IPS DF 19.7 (cell line): ENCODE measurements around the gene ATXN7L1.
"Not testable (repeated sequence)": the region's sequence is repeated elsewhere in the genome, so short reads cannot be mapped to it uniquely, and the experiment has no call there.

ENCODE experiments used
- DNase-seq: peaks from one replicate; pipeline ENCODE4 v3.0.0-alpha.2; 2013; ENCODE audit warnings: low read depth, low spot score

Gene ATXN7L1

DNA sequence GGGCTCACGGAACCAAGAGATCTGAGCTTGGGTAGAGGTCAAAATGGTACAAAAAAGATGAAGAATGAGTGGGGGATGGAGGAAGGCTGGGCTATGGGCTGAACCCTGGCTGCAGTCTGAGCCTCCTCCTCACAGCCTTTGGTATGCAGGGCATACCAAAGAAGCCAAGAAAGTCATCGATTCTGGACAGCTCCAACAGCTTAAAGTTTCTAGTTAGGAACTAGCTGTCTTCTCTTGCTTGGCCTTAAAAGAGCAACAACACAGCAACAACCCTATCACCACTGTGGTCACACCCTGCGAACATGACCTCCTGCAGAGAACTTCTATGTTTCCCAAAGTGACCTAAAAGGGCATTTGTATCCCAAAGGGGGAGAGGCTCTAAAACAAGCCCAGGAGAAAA lies 169.0 kb downstream of the ATXN7L1 start:
- no peak for DNase-seq

DNA sequence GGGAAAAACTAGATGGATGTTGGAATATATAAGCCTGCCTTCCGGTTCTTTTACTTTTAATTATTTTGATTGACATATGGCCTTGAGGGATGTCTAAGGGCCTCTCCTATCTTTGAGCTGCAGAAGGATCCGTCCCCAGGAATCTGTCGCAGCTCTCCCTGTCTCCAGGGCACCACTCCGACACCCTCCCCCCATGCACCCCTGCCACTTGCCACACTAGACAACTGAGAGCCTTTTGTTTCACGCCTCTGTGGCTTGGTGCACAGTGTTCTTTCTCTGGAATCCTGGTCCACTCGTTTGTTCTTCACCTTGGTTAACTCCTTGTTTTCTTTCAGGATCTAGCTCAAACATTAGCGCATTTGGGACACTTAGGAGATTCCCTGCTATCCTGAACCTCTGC lies 171.0 kb downstream of the ATXN7L1 start:
- DNase-seq, result no peak

DNA sequence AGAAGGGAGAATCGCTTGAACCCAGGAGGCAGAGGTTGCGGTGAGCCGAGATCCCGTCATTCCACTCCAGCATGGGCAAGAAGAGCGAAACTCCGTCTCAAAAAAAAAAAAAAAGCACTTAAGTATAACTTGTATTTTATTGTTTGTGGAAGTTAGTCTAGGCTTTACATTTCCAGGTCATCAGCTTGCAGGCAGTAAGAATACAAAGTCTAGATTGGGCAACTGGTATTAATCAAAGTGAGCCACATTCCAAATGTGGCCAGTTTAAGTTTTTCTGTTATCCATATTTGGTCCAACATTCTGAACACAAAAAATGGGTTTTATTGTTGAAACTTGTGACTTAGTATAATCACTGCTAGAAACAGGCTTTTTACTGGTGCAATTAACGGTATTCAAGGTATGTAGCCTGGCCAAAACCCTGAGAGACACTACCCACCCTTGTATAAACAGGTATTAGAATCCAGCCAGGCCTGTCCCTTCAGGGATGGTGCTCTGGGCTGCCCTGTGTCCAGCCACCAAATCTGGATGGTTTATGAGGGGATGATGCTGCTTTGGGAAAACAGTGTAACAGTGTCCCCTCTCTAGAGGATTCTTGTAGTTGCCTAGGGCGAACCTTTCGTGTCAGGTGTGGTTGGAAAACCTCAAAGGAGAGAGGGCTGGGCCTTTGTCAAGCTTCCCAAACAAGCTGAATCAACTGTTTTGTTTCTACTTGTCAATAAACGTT lies 173.0 kb downstream of the ATXN7L1 start:
- DNase-seq, result no peak

DNA sequence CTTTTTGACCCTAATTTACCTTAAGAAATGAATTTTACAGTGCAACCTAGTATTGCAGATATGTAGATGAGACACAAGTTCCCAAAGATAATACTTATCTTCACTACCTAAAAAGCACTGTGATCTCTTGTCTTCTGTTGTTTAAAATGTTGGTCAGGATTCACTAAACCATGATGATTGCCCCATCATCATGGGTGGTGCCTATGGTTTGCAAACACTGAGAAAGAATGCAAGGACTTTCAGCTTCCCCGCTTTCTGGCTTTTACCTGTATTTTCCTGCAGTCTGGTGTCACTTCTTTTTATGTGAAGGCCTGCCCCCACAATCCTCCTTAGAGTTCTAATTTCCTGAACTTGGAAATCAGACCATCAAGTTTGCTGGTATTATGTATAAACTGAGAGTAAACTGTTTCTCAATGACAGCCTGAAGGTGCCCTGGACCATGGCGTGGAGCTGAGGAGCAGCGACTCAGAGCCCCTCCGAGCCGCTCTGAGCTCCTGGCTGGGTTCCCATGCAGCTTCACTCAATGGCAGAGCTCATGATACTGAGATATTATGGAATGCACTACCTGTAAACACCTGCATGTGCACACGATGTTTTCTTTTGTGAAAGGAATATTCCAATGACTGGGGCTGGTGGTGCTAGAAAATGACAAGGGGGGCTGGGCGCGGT lies 176.7 kb downstream of the ATXN7L1 start:
- no peak for DNase-seq

DNA sequence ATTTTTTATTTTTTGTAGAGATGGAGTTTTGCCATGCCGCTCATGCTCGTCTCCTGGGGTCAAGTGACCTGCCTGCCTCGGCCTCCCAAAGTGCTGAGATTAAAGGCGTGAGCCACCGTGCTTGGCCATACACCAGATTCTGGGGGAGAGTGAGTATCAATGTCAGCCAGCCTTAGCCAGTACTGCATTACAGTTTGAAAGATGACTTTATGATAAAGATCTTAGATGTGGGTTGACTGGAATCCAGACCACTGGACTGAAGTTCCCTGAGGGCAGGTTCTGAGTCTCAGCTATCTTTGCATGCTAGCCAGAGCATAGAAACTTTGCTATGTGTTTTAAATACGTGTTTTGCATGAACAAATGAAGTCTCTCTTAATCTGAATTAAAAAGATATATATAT lies 177.9 kb downstream of the ATXN7L1 start:
- no peak for DNase-seq

GRCh38 chr7:105697753-105698152 lies 178.6 kb downstream of the ATXN7L1 start:
- DNase-seq, result no peak

DNA sequence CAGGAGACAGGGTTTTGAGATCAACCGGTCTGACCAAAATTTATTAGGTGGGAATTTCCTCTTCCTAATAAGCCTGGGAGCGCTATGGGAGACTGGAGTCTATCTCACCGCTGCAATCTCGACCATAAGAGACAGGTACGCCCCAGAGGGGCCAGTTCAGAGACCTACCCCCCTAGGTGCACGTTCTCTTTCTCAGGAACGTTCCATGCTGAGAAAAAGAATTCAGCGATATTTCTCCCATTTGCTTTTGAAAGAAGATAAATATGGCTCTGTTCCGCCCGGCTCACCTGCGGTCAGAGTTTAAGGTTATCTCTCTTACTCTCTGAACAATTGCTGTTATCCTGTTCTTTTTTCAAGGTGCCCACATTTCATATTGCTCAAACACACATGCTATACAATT lies 179.2 kb downstream of the ATXN7L1 start:
- not testable (repeated sequence) for DNase-seq

DNA sequence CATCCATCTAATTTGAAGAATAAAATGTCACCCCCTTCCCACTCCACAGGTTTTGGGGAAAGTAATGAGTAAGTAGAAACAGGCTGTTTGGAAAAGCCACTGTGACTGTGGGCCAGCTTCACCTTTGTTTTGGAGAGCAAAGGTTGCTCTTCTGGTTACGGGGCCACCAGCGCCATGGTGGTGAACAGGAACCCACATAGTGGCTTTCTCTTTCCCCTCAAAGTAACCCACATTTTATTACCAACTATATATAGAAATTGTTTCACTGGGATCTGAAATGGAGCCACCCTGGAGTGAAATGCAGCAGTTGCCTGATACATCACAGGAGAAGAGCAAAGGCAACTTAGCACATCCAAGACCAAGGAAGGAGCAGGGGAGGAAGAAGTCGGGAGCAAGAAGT lies 182.8 kb downstream of the ATXN7L1 start:
- DNase-seq, result no peak

DNA sequence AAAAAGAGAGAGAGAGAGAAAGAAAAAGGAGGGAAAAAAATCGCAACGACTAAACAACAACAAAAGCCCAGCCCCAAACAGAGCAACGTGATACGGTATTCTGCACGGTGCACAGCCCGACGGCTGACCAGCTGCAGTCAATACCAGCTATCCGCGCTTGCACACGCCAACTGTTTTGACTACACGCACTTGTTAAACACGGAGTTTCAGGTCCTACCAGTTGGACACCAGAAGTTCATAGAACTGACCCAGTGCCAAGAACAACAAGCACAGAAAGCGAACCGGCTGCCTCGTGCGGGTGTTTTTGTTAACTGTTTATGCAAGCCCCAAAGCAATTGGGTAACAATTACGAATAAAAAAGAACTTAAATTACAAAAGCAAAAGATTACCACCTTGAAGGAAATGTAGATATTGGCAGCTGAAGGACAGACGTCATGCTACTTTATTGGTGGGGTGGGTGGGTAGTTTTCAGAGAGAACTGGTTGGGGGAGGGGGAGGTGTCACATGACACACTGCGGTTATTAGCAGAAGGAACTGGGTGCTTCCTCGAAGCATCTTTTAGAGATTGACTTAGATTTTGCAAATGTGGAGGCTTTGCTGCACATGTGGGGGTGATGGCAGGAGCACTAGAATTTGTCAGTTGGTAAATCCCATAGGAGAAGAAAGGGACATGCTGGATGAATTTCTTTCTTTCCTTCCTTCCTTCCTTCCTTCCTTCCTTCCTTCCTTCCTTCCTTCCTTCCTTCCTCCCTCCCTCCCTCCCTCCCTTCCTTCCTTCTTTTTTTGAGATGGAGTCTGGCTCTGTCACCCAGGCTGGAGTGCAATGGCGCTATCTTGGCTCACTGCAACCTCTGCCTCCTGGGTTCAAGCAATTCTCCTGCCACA lies 184.5 kb downstream of the ATXN7L1 start:
- DNase-seq, result no peak

GRCh38 chr7:105691082-105691679 lies 185.2 kb downstream of the ATXN7L1 start:
- DNase-seq, result no peak

DNA sequence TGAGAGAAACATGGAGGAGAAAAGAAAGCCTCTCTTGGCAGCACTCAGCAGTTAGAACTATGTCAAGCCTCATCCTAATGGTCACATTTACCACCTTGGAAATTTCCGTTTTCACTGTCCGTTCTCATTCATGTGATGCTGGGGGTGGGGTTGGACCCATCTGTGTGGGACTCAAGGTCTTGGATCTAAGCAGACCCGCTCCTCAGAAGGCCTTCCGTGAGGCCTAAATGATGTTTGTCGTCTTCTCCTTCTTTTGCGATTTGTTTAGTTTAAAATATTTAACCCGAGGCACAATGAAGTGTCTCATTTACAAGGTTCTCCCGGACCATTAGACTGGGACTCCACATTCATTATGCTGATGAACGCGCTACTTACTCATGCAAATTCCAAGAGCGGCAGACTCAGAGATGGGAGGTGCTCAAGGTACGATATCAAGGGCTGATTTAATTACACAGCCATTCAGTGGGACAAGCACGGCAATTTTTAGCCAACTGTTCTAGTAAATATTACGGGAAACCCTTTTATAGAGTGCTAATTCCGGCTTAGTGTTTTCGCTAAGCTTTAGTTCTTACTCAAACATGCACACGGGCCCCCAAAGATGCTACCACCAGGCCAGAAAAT lies 186.0 kb downstream of the ATXN7L1 start:
- DNase-seq, result no peak

GRCh38 chr7:105689067-105689819 lies 187.2 kb downstream of the ATXN7L1 start:
- peak; percentile 86 for DNase-seq

GRCh38 chr7:105688617-105689016 lies 187.8 kb downstream of the ATXN7L1 start:
- DNase-seq, result no peak

- DNase-seq, result no peak
These were observed 191.2 kb downstream of the ATXN7L1 start for GRCh38 chr7:105685161-105685560.

DNA sequence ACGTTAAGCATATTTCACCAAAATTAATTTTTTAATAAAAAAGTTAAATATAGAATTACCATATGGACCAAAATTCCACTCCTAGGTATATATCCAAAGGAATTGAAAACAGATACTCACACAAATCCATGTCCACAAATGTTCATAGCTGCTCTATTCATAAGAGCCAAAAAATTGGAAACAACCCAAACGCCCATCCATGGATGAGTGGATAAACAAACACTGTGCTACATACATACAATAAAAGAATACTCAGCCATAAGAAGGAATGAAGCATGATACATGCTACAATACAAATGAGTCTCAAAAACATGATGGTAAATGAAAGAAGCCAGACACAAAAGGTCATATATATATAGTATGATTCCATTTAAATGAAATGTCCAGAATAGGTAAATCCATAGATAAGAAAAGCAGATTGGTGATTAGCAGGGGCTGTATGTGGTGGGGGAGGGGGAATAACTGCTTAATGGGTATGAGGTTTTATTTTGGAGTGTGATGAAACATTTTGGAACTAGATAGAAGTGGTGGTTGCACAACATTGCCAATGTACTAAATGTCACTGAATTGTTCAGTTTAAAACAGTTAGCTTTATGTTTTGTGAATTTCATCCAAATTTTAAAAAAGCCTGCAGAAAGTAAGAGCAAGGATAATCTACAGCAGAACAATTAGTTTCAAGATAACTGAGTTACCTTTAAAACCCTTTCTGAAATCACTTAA lies 193.9 kb downstream of the ATXN7L1 start:
- no peak for DNase-seq

DNA sequence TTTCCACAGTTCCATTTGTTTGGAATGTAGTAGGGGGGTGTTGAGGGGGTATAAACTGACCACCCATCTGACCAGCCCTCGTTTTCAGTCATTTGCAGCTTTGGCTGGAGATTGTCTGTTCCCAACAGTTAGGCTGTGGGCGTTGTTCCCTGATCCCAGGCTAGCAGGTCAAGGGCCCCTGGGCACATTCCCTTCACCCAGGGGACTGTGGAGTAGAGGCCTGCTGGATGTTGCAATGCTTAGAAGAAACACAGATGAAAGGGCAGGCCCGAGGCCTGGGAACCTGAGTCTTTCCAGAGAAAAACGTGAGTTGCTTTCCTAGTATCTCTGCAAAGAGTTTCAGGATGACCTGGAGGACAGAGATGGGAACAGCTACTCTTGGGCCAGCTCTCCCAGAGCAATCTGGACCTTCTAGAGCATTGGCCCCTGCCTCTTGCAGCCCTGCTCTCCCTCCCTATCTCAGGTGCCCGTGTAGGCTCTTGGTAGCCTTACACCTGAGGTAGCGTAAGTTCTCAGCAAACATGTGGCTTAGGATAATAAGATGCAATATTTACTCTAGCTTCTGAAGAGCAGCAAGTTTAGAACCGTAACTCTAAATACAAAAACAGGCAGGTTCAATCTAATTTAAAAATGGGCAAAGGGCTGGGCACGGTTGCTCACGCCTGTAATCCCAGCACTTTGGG lies 195.8 kb downstream of the ATXN7L1 start:
- DNase-seq, result no peak

DNA sequence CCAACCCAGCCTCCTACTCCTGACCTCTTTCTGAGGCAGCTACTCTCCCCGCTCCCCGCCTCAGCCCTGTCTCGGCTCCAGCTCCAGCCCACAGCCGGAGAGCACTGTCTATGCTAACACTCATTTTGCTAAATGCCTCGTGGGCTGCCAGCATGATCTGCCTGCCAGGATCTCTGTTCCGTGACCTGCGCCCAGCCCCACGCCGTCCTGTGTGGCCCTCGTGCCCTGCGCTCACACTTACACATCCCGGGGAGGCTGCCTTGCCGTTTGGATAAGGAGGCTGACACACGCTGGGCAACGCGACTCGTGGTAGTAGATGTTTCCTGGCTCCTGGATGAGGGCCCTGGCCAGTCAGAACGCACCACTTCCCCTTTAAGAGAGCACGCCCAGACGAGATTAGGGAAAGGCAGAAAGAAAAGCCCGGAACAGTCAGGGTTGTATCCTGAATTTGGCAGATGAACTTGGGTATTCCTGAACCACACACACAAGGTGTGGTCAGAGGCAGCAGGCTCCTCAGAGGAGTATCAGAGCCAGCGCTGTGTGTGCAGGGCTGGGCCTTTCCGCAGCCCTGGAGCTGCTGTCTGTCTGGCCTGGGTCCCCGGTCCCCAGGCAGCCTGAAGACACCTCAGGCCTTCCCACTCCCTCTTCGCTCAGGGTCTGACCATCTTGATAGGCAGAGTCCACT lies 197.4 kb downstream of the ATXN7L1 start:
- no peak for DNase-seq

- DNase-seq, result no peak
These were observed 198.4 kb downstream of the ATXN7L1 start for GRCh38 chr7:105677817-105678573.
